Spleen (tissue), 7 donors: ENCODE measurements around the gene S100A5.
"Not testable (repeated sequence)": the region's sequence is repeated elsewhere in the genome, so short reads cannot be mapped to it uniquely, and the experiment has no call there.

Source experiments
- POLR2A ChIP-seq, 3 donors: fragments of 450-650 bp; IDR thresholded peaks; one replicate each; pipeline ENCODE4 v1.5.1; 2017; ENCODE audit warnings: antibody characterized with exemption in 3 of 3, mild to moderate bottlenecking in 1 of 3
- POLR2AphosphoS5 ChIP-seq, 3 donors: sonication (generic); formaldehyde crosslinking; IDR thresholded peaks; one replicate each; pipeline ENCODE4 v1.5.1; 2017; ENCODE audit warnings: antibody characterized with exemption in 3 of 3
- TF ChIP-seq, protein P1 (sequence below), 11 experiments: fragments of 200-600 bp in 7 of 11; fragments of 450-650 bp in 4 of 11; sonication (generic) in 4 of 11; IDR thresholded peaks in 8 of 11; conservative IDR thresholded peaks in 3 of 11; 1 replicate in 7 of 11; 2 replicates in 4 of 11; pipeline versions ENCODE4 v1.4.0 to v1.8.0; 2016 to 2021; ENCODE audit warnings: antibody characterized with exemption in 11 of 11, inconsistent platforms in 4 of 11, mild to moderate bottlenecking in 1 of 11
- donor health status: DM: no; HTN: no; CAD: no; lungs with moderate emphysema.
- donor health status: DM: no; HTN: no; CAD: no.
- donor health status: DM: no; HTN: no; CAD: no.

GRCh38 chr1:153582836-153583235 lies 42.1 kb upstream of the S100A5 start:
- TF ChIP-seq, protein P1, sequence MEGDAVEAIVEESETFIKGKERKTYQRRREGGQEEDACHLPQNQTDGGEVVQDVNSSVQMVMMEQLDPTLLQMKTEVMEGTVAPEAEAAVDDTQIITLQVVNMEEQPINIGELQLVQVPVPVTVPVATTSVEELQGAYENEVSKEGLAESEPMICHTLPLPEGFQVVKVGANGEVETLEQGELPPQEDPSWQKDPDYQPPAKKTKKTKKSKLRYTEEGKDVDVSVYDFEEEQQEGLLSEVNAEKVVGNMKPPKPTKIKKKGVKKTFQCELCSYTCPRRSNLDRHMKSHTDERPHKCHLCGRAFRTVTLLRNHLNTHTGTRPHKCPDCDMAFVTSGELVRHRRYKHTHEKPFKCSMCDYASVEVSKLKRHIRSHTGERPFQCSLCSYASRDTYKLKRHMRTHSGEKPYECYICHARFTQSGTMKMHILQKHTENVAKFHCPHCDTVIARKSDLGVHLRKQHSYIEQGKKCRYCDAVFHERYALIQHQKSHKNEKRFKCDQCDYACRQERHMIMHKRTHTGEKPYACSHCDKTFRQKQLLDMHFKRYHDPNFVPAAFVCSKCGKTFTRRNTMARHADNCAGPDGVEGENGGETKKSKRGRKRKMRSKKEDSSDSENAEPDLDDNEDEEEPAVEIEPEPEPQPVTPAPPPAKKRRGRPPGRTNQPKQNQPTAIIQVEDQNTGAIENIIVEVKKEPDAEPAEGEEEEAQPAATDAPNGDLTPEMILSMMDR (IDR thresholded peaks at IDR 0.05 in 8 of 11, conservative IDR thresholded peaks at IDR 0.05 in 3 of 11) = not testable (repeated sequence)
- not testable (repeated sequence) for TF ChIP-seq POLR2AphosphoS5, POLR2A (IDR thresholded peaks at IDR 0.05)
